ENCODE measurements around the gene E2F1. TPM values are rescaled to one million over a fixed set of nuclear protein-coding genes. Genes with fewer than 3 reads are reported as not detected.

Gene E2F1
- total RNA-seq, 4 donors from 2014 or later: 1.2 to 1.9 (median 1.5) TPM

- no peak for DNase-seq (ENCODE audit: low spot score)
- ATAC-seq (ENCODE audit: low FRiP score): no peak
- TF ChIP-seq CTCF (IDR thresholded peaks at IDR 0.05): no peak
Measured at GRCh38 chr20:33680686-33681085, 5.5 kb downstream of the E2F1 start.

DNA sequence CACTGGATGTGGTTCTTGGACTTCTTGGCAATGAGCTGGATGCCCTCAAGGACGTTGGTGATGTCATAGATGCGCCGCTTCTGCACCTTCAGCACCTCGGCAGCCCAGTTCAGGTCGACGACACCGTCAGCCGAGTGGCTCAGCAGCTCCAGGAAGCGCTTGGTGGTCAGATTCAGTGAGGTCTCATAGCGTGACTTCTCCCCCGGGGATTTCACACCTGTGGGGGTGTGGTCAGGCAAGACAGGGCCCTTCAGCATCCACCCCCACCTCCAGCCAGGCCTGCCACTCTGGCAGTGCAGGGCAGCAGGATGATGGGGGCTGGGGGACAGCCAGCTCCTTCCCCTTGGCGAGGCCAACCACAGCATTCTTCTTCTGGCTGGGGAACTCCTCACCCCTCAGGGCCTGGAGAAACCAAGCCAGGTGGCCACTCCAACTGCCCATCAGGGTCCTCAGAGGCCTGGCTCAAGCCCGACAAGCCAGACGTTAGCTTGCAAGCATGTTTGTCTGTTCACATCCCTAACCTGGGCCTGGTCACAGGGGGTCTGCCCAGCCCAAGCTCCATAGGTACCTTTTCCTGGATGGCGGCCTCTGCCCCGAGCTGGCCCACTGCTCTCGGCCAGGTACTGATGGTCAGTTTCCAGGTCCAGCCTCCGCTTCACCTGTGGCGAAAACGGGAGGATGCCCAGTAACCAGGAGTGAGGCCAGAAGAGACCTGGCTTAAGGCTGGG is 6.3 kb downstream of the E2F1 start:
- no peak for DNase-seq (ENCODE audit: low spot score)
- no peak for ATAC-seq (ENCODE audit: low FRiP score)
- TF ChIP-seq CTCF (IDR thresholded peaks at IDR 0.05): no peak

DNA sequence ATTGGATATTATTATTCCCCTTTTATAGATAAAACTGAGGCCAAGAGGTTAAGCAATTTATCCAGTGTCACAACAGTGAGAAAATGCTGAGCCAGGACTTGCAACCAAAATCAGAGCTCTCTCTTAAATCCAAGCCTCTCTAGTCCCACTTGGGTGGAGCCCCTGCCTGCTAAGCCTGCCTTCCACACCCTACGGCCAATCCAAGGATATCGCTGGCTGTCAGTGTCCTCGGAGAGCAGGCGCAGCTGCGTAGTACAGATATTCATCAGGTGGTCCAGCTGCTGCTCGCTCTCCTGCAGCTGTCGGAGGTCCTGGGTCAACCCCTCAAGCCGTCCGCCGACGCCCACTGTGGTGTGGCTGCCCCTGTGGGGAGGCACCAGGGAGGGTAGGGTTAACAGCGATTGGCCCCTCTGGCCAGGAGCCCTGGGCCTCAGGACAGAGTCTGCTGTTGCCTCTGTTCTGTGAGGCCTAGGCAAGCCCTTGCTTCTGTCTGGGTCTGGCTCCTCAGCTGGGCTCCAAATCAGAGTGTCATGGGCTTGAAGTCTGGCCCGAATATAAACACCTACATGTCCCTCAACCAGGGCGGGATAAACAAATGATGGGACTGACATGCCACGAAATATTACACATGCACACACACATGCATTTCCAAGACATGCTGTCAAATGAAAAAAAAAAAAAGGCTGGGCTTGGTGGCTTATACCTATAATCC is 8.0 kb downstream of the E2F1 start:
- no peak for TF ChIP-seq CTCF (IDR thresholded peaks at IDR 0.05)
- no peak for DNase-seq (ENCODE audit: low spot score)
- ATAC-seq (ENCODE audit: low FRiP score): no peak

GRCh38 chr20:33676652-33677645 is 9.2 kb downstream of the E2F1 start:
- TF ChIP-seq CTCF (IDR thresholded peaks at IDR 0.05): no peak
- ATAC-seq (ENCODE audit: low FRiP score): no peak
- no peak for DNase-seq (ENCODE audit: low spot score)

DNA sequence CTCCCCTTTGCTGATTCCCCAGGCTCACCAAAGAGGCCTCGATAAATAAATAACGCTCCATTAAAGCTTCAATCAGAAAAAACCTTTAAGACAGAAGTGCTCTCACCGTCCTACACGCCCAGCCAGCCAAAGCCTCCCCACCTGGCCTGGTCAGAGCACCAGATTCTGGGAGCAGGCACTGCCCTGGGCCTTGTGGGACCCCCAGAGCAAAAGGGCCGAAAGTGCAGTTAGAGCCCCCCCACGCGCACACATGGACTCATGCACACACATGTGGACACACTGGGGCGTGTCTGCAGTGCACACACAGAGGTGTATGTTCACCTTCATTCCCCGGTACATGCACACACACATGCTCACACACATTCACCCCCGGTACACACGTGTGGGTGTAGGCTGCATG is 10.1 kb downstream of the E2F1 start:
- TF ChIP-seq CTCF (IDR thresholded peaks at IDR 0.05): no peak
- no peak for DNase-seq (ENCODE audit: low spot score)
- ATAC-seq (ENCODE audit: low FRiP score): no peak

- DNase-seq (ENCODE audit: low spot score): no peak
- ATAC-seq (ENCODE audit: low FRiP score): peak; percentile 17
Measured at GRCh38 chr20:33675136-33675959, 10.8 kb downstream of the E2F1 start.

More at GRCh38 chr20:33675136-33675959, 10.8 kb downstream of the E2F1 start:
- TF ChIP-seq CTCF (IDR thresholded peaks at IDR 0.05): no peak
